Measurements from ENCODE around the gene TMEM150A.
"Not testable (repeated sequence)": the region's sequence is repeated elsewhere in the genome, so short reads cannot be mapped to it uniquely, and the experiment has no call there.

Gene TMEM150A

DNA sequence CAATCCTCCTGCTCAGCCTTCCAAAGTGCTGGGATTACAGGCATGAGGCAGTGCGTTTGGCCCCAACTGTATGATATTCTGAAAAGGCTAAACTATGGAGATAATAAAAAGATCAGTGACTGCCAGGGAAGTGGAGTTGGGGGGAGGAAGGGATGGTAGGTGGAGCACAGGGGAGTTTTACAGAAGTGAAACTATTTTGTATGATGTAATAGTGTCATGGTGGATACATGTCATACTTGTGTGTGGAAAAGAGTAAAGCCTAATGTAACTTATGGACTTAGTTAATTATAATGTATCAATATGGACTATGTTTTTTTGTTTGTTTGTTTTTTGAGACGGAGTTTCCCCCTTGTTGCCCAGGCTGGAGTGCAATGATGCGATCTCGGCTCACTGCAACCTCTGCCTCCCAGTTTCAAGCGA, 38.3 kb downstream of the TMEM150A start:
- no peak for DNase-seq

DNA sequence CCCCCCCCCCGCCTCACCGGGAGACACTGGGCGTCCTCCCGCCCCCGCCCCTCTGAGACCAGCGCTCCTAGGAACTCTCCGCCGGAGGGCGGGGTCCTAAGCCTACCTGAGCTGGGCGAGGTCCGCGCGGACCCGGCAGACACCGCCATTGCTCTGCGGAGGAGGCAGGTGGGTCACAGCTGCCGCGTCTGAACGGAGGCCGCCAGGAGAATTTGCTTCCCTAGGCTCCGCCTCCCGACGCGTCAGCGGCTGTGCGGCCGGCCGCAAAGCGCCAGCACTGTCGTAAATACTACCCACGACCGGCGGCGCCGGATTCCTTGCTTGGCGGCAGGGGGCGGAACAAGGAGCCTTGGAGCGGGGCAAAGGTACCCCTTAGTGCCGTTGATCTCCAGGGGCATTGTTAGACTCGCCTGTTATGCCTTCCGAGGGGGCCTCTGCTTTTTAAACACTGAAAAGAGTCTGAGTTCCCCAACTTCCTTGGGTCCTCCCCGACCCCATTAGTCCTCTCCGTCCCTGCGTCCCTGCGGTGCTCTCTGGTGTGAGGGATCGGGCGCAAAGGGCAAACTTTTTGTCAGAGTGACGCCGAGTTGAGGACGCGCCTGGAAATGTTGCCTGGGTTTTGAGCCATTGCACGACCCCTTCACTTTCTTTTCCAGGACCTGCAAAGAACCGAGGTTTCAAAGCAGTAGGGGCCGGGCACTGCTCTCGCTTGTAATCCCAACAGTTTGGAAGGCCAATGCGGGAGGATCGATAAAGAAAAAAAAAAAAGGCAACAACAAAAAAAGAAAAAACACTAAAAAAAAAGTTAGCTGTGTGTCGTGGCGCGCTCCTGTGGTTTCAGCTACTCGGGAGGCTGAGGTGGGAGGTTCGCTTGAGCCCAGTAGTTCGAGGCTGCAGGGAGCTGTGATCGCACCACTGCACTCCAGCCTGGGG, 41.0 kb downstream of the TMEM150A start, which contains the start of gene GGCX:
GGCX (minus strand) TSS at position 214 of the 933 bp plus-strand sequence; CDS start at position 149, 65 bp downstream.
- DNase-seq, result peak; percentile 90 to 98

DNA sequence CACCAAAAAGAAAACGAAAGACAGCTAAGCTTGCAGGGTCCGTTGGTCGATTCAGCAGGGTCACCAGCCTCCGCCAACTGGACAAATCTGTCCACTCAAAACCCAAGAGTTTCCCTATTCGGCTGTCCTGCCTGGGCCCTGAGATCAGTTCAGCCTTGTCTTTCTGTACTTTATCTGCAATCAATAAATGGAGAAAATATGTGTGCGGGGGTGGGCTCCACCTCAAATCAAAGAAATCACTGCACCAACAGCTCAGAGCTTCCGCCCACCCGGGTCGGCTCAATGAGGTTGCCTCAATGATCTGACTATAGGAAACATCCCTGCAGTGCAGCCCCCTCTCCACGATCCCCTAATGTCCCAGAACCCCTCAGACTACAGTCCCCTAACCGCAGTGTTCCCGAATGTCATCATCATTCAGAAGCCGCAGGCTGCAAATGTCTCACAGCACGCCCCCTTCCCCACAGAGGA, 41.7 kb downstream of the TMEM150A start:
- DNase-seq, result no peak

GRCh38 chr2:85560403-85560726, 42.1 kb downstream of the TMEM150A start:
- not testable (repeated sequence) for DNase-seq

- DNase-seq, result no peak
Measured at GRCh38 chr2:85558160-85558559, 44.3 kb downstream of the TMEM150A start.

- no peak for DNase-seq
Measured at GRCh38 chr2:85557130-85557529, 45.4 kb downstream of the TMEM150A start.

GRCh38 chr2:85554980-85555612, 47.4 kb downstream of the TMEM150A start:
- DNase-seq, result no peak

- DNase-seq, result no peak
Measured at GRCh38 chr2:85553184-85553583, 49.3 kb downstream of the TMEM150A start.

DNA sequence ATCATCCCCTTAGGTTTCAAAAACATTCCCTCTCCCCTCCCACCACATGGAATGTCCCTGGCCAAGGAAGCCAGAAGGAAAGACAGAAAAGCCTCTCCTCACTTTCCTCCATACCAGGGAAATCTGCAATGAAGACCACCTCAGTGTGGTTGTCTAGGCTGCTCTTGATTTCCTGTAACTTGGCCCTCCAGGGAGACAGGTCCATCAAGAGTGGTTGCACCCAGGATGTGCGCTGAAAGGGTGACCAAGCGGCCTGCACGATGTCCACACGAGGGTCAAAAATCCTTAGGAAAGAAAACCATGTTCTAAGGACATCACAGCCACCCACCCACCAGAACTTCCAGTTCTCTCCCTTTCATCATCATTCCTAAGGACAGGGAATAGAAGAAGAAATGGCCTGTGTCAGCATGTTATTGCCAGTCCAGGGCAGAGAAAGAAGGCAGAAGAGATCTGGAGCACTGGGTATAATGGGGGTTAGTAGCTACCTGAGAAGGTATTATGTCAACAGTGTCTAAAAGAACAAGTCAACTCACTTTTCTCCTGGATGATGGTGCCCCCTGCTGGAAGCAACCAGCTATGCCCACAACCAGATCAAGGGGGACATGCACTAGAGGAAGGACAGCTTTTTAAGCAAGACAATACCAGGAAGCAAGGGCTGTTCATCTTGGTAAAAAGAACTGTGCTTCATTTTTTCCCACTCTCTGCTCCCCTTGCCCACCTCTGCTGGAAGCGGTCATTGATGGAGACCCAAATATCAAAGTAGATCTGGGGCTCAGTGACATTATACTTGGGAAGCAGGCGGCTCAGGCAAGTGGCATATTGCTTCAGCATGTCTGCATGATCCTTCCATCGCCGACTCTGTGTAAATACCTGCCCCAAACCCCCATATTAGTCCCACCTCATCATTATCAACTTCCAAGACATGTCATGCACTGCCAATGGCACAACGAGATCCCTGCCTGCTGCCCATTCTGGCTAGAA, 50.5 kb downstream of the TMEM150A start:
- DNase-seq, result peak; percentile 74 to 84

DNA sequence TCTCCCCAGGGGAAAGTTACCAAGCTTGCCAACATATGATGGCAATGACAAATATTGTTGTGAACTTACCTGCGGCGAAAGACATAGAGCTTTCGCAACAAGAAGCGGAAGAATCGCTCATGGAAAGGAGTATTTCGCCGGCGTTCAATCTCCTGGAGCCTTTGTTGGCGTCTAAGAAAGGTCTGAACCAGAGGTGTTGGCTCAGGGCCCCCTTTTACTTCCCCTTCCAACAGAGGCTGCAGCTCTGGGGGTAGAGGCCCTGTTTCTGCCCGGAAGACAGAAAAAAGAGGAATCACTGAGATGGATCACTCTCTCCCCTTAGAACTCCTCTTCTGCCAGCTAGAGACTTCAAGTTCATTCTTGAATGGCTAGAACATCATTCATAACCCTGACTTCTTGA, 52.0 kb downstream of the TMEM150A start:
- DNase-seq, result no peak

DNA sequence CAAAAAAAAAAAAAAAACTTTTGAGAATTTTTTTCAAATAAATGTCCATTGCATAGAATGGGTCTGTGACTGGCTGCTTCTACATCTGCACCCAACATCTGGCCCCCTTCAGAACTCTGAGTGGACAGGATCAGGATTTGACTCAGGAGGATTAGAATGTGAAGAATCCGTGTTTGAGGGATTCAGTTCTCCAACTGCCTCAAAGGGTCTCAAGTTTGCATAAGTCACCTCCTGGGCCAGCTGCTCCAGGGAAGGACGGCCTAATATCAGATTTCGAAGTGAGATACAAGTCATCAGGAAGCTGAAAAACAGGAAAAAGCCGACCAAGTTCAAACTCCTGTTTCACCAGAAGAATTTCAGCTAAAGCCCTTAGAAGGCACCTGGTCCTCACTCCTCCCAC, 52.7 kb downstream of the TMEM150A start:
- no peak for DNase-seq

DNA sequence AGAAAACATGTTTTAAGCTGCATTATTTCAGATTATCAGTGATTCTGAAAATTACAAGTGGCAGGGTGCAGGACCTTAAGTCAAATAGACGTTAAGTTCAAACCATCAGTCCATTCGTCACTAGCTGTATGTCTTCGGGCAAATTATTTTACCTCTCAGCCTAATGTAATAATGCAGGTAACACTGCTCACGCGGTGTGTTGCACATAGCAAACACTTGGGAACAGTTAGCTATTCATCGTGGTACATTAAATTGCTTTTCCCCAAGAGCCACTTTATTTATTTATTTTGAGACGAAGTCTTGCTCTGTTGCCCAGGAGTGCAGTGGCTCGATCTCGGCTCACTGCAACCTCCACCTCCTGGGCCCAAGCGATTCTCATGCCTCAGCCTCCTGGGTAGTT, 53.4 kb downstream of the TMEM150A start:
- DNase-seq, result no peak

DNA sequence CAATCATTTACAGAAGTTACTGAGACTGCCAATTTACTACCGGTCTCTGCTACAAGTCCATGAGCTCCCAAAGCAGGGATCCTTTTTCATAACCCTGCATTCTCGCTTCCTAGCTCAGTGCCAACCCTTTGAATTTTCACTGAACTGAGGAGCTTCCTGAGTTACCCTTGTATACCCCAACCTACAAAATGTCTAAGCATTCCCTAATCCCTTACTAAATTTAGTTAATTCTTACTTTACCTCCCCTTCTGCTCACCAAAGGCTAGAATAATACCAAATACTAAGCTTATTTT, 53.9 kb downstream of the TMEM150A start:
- DNase-seq, result no peak

All from NCI-H526 (cell line).